Lung (tissue), 12 donors: Measurements from ENCODE around the gene CASKIN2. TPM values are rescaled to one million over a fixed set of nuclear protein-coding genes. Genes with fewer than 3 reads are reported as not detected.

Source experiments
- ATAC-seq: fragments of 200-7000 bp; cut with Tn5 transposase; one replicate; pipeline ENCODE4 v1.9.1; 2020; ENCODE audit warnings: moderate number of reproducible peaks; ENCODE audit not compliant: insufficient read depth, low FRiP score
- DNase-seq, 3 donors: peaks; one replicate each; pipeline ENCODE4 v3.0.0-alpha.2; 2013 to 2017
- H3K27ac ChIP-seq, 2 donors: one replicate each; pipeline ENCODE4 v1.5.1; 2013; ENCODE audit warnings: mild to moderate bottlenecking in 2 of 2, moderate library complexity in 2 of 2, control low read depth in 1 of 2, inconsistent platforms in 1 of 2, low read depth in 1 of 2, low read length in 1 of 2
- H3K27me3 ChIP-seq, 3 donors: one replicate each; pipeline ENCODE4 v1.5.1; 2013; ENCODE audit warnings: low read length in 2 of 3; ENCODE audit not compliant: control insufficient read depth in 3 of 3, insufficient read depth in 3 of 3
- H3K36me3 ChIP-seq, 4 donors: one replicate each; pipeline ENCODE4 v1.5.1; 2013; ENCODE audit warnings: low read length in 4 of 4, mild to moderate bottlenecking in 1 of 4, moderate library complexity in 1 of 4; ENCODE audit not compliant: control insufficient read depth in 4 of 4, insufficient read depth in 4 of 4
- H3K4me1 ChIP-seq, 5 donors: one replicate each; pipeline ENCODE4 v1.5.1; 2013; ENCODE audit warnings: low read length in 5 of 5, mild to moderate bottlenecking in 2 of 5, moderate library complexity in 1 of 5; ENCODE audit not compliant: control insufficient read depth in 5 of 5, insufficient read depth in 5 of 5
- H3K4me3 ChIP-seq: one replicate; pipeline ENCODE4 v1.5.1; 2013; ENCODE audit warnings: mild to moderate bottlenecking, control low read depth, moderate library complexity
- H3K9ac ChIP-seq, 2 donors: one replicate each; pipeline ENCODE4 v1.5.1; 2013; ENCODE audit warnings: low read length in 2 of 2, control low read depth in 1 of 2; ENCODE audit not compliant: insufficient read depth in 1 of 2
- H3K9me3 ChIP-seq, 4 donors: one replicate each; pipeline ENCODE4 v1.5.1; 2013; ENCODE audit warnings: low read length in 3 of 4, mild to moderate bottlenecking in 1 of 4, moderate library complexity in 1 of 4; ENCODE audit not compliant: control insufficient read depth in 4 of 4, insufficient read depth in 3 of 4
- WGBS, 2 donors: extraction: QIAGEN DNeasy Blood & Tissue Kit; methylation state at CpG; one replicate each; pipeline ENCODE4 v1.1.7; 2013; 5-methylcytosine and 5-hydroxymethylcytosine counted together
- polyA plus RNA-seq, 2 donors: library from polyadenylated mRNA; stranded (reverse); fragments of 200-250 nt; gene quantifications; one replicate each; pipeline ENCODE4 v1.2.1, GENCODE V29; 2013
- total RNA-seq, 2 donors: library from RNA; depleted of rRNA in 1 of 2; stranded (reverse); fragments of >200 nt in 1 of 2; gene quantifications; one replicate each; pipeline ENCODE4 v1.2.1, GENCODE V29; 2014 to 2021
- TF ChIP-seq, protein P1 (sequence below): IDR thresholded peaks from 2 replicates; pipeline ENCODE4 v1.5.1; 2012; ENCODE audit warnings: mild to moderate bottlenecking; ENCODE audit errors: control extremely low read depth, extremely low read depth
- donor health status: control.
- donor health status: control.
- donor health status: Bipolar disorder and iron deficiency.
- donor health status: healthy.
- donor health status: DM: yes; HTN: yes; CAD: no.

CASKIN2 gene
- total and polyA plus RNA-seq, 4 donors: 22.3 to 81.5 (median 35.1) TPM

GRCh38 chr17:75488693-75489510 is 26.4 kb downstream of the CASKIN2 start:
- WGBS, 2 donors: 92% methylated on average over 24 of the region's 24 CpGs
- Histone ChIP-seq H3K36me3 (peaks cover 3 to 23% (median 11%) of the 10 kb centered on the region in 4 donors), H3K27ac (no peak overlapping the region), H3K27me3 (no peaks in the 10 kb centered on the region), H3K9me3 (no peaks in the 10 kb centered on the region), H3K4me1 (peaks cover 0 to 30% (median 3%) of the 10 kb centered on the region in 5 donors), H3K9ac (no peak overlapping the region), H3K4me3 (no peak overlapping the region)
- DNase-seq (no peak), ATAC-seq (no peak)
- TF ChIP-seq, protein P1, sequence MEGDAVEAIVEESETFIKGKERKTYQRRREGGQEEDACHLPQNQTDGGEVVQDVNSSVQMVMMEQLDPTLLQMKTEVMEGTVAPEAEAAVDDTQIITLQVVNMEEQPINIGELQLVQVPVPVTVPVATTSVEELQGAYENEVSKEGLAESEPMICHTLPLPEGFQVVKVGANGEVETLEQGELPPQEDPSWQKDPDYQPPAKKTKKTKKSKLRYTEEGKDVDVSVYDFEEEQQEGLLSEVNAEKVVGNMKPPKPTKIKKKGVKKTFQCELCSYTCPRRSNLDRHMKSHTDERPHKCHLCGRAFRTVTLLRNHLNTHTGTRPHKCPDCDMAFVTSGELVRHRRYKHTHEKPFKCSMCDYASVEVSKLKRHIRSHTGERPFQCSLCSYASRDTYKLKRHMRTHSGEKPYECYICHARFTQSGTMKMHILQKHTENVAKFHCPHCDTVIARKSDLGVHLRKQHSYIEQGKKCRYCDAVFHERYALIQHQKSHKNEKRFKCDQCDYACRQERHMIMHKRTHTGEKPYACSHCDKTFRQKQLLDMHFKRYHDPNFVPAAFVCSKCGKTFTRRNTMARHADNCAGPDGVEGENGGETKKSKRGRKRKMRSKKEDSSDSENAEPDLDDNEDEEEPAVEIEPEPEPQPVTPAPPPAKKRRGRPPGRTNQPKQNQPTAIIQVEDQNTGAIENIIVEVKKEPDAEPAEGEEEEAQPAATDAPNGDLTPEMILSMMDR: no peak

GRCh38 chr17:75487351-75488070 is 27.8 kb downstream of the CASKIN2 start:
- TF ChIP-seq, protein P1: no peak
- Histone ChIP-seq H3K4me3 (no peak overlapping the region), H3K4me1 (peaks cover 0 to 36% (median 3%) of the 10 kb centered on the region in 5 donors), H3K9me3 (no peaks in the 10 kb centered on the region), H3K27me3 (no peaks in the 10 kb centered on the region), H3K9ac (no peak overlapping the region), H3K27ac (peak overlapping the region in 1 of 2 donors; percentile 88), H3K36me3 (peaks cover 0 to 10% (median 4%) of the 10 kb centered on the region in 4 donors)
- ATAC-seq: no peak
- no peak for DNase-seq
- WGBS, 2 donors: 20 to 44% methylated on average over 12 of the region's 12 CpGs

GRCh38 chr17:75486951-75487350 is 28.4 kb downstream of the CASKIN2 start:
- no peaks in the 10 kb centered on the region for H3K9me3 ChIP-seq
- H3K4me3 ChIP-seq: no peak overlapping the region
- H3K4me1 ChIP-seq: peaks cover 0 to 36% (median 3%) of the 10 kb centered on the region in 5 donors
- WGBS, 2 donors: 80 to 88% methylated on average over 5 of the region's 5 CpGs
- TF ChIP-seq, protein P1: no peak
- ATAC-seq (no peak), DNase-seq (no peak)
- no peaks in the 10 kb centered on the region for H3K27me3 ChIP-seq
- H3K27ac ChIP-seq: peak overlapping the region in 1 of 2 donors; percentile 88
- H3K9ac ChIP-seq: no peak overlapping the region
- peaks cover 0 to 6% (median 4%) of the 10 kb centered on the region in 4 donors for H3K36me3 ChIP-seq
